WTC11 (cell line): ENCODE results near the gene H6PD.

Source experiments
- CTCF ChIP-seq: fragments of 200-600 bp; IDR thresholded peaks from 2 replicates; pipeline ENCODE4 v1.8.0; 2022; ENCODE audit warnings: antibody characterized with exemption
- IRF1 ChIP-seq: sonication (generic); formaldehyde crosslinking; IDR thresholded peaks from 2 replicates; pipeline ENCODE4 v1.8.0; 2023; ENCODE audit warnings: missing genetic modification reagents

- no peak for TF ChIP-seq CTCF
- TF ChIP-seq IRF1 (CRISPR knock-in tag): no peak
These were observed 28.8 kb downstream of the H6PD start for GRCh38 chr1:9263276-9263855.
